Lung microvascular endothelial cell (primary cell): ENCODE results near the gene HPGD. TPM values are rescaled to one million over a fixed set of nuclear protein-coding genes. Genes with fewer than 3 reads are reported as not detected.
"Not testable (repeated sequence)": the region's sequence is repeated elsewhere in the genome, so short reads cannot be mapped to it uniquely, and the experiment has no call there.

Experiments used
- DNase-seq, 2 donors: peaks; one replicate each; pipeline versions ENCODE4 v3.0.0 to v3.0.0-alpha.2; 2010; ENCODE audit warnings: low read depth in 2 of 2
- total RNA-seq: library from RNA; depleted of rRNA; stranded (reverse); fragments of >200 nt; gene quantifications from 2 replicates; pipeline ENCODE4 v1.2.1, GENCODE V29; 2014

HPGD gene
- total RNA-seq, 1 donor from 2014 or later, result not detected

DNA sequence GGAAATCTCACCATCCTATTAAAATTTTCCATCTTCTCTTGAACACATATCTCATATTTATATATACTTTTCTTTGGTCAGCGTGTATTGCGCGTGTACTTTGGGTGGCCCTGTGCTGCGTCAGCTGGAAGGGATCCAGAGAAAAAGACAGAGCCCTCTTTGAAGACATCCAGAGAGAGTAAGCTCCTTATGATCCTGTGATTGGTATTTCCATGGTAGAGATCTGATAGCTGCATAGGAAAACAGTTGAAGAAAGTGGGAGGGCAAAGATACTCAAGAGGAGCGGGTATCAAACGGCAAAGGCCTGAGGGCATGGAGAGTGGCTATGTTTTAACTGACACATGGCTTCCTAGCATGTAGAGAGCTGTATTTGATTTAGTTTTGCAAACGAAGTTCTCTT, 4.4 kb upstream of the HPGD start:
- no peak for DNase-seq

GRCh38 chr4:174524242-174524641, 2.0 kb upstream of the HPGD start:
- no peak for DNase-seq

DNA sequence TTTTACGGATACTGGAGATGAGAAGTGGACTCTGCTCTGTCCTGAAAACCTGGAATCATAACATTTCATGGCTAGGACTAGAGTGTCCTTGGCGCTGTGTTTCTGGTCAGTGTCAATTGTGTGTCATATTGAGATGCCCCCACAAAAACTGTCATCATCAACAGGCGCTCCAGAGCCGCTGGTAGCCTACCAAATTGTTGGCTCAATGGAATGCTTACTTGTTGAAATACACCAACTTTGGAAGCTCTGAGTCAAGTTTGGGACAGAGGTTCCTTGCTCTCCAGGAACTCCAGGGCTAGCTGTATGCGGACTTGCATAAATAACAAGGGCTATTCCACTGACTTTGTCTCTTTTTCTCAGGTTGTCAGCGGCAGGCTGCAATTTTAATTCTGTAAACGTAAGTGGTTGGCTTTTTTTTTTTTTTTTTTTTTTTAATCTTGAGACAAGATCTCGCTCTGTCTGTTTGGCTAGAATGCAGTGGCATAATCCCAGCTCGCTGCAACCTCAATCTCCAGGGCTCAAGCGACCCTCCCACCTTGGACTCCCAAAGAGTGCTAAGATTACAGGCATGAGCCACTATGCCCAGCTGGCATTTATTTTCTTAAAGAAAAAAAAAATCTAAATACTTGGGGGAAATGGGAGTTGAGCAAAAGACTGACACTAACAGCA, 871 bp upstream of the HPGD start:
- no peak for DNase-seq

- DNase-seq, result no peak
Observed at GRCh38 chr4:174521800-174522182, 497 bp downstream of the HPGD start.

DNA sequence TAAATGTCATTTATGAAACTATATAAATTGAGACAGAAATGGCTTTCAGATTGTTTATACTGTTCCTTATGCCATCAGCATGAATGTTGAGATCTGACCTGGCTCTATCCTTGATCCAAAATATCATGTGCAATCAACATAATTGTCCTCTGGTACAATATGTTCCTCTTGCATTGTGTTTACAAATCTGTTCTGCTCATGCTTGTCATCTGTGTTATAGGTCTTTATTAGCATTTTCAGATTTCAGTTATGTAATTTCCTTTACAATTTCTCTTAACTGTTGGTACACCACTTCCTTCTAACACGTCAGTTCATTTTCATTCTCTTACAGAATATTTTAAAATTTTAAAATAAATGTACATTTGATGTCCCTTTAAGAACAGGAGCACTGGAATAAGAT, 1.6 kb downstream of the HPGD start:
- no peak for DNase-seq

GRCh38 chr4:174517502-174518445, 4.5 kb downstream of the HPGD start:
- DNase-seq, result no peak

- no peak for DNase-seq
Observed at GRCh38 chr4:174516794-174517193, 5.5 kb downstream of the HPGD start.

DNA sequence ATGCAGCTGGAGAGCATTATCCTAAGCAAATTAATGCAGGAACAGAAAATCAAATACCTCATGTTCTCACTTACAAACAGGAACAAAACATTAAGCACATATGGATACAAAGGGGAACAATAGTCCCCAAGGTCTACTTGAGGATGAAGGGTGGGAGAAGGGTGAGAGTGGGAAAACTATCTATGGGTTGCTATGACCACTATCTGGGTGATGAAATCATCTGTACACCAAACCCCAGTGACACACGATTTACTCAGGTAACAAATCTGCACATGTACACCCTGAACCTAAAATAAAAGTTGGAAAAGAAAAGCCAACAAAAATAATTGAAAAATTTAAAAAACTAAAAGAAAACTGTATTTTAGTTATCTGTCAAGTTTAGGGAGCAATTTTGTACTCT, 5.9 kb downstream of the HPGD start:
- DNase-seq, result no peak

DNA sequence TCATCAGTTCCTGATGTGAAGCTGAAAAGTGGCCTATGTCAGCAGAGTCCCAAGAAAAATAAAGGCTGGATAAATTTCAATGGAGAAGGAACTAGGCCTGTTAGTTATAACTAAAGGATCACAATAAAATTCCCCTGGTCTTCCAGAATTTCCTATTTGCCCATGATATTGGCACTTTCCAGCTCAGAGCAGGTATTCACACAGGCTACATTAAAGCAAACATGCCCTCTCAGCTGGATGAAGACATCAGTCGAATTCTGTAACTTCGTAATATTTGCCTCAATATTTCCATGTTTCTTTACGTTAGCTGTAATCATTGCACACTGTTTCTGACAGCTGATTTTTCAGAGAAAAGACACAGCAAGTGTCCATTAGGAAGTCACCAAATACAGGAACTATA, 9.5 kb downstream of the HPGD start:
- no peak for DNase-seq

DNA sequence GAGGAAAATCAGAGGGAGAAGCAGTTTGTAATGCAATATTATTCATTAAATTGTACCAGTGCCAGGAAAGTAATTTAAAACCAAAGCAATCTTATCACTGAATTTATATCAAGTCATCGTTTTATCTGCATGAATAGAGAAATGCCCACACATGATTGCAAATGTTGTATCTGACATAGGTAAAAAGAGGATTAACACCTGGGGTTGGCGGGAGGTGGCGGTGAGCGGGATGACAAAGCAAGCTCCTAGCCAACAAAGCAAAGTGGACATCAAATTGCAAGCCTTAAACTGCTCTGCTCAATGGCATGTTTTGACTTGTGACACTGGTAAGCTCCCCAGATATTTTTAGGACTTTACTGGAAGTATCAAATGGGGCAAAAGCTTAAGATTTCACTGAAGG, 16.4 kb downstream of the HPGD start:
- no peak for DNase-seq

- DNase-seq, result no peak
Observed at GRCh38 chr4:174505007-174505406, 17.3 kb downstream of the HPGD start.

DNA sequence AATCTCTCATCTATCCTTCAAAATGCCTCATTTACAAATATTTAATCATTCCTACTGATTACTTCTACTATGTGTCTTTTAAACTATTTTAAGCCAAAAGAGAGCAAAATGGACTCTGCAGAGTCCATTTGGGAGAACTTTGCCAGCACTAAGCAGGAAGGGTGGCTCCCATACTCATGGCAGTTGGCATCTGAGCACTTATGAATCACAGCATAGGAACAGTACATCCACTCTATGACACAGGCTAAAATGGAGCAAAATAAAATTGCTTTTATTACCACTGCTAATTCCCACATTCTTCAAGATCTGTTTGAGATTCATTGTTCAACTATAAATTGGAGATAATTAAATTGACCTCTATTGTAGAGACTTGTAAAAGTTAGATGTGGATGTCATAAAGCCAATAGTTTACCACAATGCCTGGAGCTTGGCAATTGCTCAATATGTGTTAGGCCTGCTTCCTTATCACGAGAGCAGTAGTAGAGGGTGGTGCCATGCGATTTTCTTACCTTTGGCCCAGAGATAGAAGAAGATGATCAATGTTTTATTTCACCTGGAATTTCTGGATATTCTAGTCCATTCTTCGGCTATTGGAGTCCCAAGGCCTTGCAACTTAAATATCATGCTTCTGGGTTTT, 19.1 kb downstream of the HPGD start:
- DNase-seq, result no peak

DNA sequence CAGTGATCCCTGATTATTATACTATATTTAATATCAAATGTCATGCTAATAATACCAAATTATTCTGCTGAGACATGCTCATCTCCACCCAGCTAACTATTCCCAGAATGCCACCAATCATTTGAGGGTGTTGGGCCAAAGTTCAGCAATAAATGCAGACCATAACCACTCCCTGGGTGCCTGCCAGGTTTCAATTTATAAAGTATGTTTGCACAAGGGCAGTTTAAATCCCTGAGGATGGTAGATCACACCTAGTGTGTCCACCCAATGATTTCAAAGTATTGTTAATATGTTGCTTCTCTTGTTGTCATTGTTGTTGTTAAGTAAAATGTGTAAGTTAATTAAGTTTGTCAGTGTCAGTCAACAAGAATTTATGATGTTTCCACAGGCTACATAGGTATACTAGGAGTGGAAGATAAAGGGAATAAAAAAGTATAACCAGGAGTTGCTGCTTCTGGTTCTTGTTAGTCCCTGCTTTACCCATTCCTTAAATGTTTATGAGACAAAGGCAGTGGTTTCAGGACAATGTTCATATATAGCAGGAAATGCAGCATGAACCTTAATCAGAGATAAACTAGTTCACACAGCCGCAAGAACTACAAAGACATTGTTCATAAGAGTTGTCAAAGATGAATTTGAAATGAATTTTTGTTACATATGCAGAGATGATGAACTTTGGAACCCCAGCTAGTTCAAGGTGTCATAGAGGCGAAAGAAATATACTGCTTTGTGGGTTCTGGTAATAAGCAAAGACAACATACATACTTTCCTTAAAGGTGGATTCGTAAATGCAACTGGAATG, 25.5 kb downstream of the HPGD start:
- no peak for DNase-seq

DNA sequence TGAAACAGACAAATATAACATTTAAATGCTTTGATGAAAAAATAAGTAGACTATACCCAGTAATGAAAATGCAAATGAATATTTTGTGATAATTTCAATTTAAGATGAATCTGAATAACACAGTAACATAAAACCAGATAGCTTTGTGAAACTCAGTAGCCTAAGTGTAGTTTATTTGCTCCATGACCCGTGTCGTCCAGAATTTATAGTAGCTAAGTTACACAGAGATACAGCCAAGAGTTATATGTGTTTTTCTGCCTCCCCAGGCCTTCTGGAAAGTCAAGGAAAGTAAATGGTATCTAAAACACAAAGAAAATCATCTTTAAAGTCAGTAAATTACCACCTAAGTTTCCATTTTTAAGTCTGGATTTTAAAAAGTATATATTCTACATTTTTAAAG, 26.7 kb downstream of the HPGD start:
- no peak for DNase-seq

- no peak for DNase-seq
Observed at GRCh38 chr4:174494726-174495125, 27.6 kb downstream of the HPGD start.

GRCh38 chr4:174494146-174494545, 28.1 kb downstream of the HPGD start:
- DNase-seq, result no peak

DNA sequence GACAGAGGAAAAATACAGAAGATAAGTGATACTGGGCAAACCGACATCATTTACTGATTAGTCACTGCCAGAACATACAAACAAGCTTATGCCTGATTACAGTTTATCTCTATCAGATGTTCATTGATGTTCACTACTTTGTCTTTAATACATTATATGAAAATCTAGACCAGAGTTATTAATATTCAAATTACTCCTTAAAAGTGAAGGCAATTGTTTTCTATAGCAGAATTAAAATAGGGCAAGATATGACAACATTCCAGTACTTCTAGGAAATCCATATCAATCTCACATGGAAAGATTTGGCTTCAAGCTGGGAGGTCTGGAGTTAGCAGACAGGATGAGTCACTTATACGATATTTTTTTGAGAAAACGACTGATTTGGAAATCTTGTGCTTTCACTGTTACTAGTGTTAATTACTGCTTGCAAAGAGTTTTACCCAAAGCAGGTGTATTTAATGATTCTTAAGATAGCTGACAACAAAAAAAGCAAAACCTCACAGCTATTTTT, 31.8 kb downstream of the HPGD start:
- no peak for DNase-seq

DNA sequence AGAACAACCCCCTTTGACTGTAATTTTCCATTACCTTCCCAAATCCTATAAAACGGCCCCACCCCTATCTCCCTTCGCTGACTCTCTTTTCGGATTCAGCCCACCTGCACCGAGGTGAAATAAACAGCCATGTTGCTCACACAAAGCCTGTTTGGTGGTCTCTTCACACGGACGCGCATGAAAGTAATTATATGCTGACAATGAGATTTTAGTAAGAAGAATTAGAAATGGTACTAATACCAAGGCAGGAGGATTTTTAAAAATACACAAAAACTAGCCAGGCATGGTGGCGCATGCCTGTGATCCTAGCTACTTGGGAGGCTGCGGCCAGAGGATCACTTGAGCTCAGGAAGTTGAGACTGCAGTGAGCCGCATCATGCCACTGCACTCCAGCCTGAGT, 33.9 kb downstream of the HPGD start:
- not testable (repeated sequence) for DNase-seq

DNA sequence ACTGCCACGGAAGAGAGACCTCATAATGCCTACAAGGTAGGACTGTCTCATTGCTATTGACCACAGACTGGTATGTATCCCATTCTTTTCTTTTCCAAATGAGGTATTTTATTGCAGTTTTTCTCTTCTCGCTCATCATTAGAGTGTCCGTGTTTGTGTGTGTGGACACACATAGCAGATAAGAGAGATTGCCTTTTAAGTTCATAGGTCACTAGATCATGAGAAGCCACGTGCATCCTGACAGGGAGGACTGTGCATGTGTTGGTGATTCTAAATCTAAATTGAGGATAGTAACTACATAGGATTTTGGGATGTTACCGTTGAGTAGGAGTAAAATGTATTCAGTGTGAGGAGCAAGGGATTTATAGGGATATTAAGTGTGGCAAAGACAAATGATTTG, 37.3 kb downstream of the HPGD start:
- DNase-seq, result no peak

DNA sequence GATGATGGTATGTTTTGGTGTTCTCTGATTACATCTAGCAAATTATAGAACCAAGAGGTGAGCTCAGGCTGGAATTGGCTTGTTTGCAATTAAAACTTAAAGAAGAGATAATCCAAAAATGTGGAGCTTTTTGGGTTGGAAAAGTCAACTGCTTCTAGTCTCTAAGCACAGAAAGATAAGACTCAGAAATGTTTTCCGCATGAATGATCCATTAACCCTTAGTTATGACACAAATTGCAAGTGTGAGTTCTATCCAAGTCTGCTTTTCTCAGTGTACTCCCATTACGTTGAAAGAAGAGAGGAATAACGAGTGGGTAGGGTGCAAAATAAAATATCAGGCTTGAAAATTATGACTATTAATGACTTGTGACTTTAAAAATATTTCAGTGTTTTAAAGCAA, 38.5 kb downstream of the HPGD start:
- DNase-seq, result no peak

- DNase-seq, result no peak
Observed at GRCh38 chr4:174479140-174479539, 43.1 kb downstream of the HPGD start.

- no peak for DNase-seq
Observed at GRCh38 chr4:174475528-174475927, 46.8 kb downstream of the HPGD start.
